Effector memory CD4-positive, alpha-beta T cell (primary cell): Measurements from ENCODE around the gene KLHL3.
"Not testable (repeated sequence)": the region's sequence is repeated elsewhere in the genome, so short reads cannot be mapped to it uniquely, and the experiment has no call there.

ENCODE experiments used
- DNase-seq, 3 donors: peaks; one replicate each; pipeline ENCODE4 v3.0.0-alpha.2; 2020
- H3K27ac ChIP-seq: 2 replicates; pipeline ENCODE4 v1.7.0; 2013; ENCODE audit warnings: mild to moderate bottlenecking, low read length, moderate library complexity; ENCODE audit not compliant: insufficient read depth, poor library complexity, severe bottlenecking
- H3K27me3 ChIP-seq: replicated peaks from 2 replicates; pipeline ENCODE4 v1.7.0; 2013; ENCODE audit warnings: mild to moderate bottlenecking, low read length; ENCODE audit not compliant: insufficient read depth, control insufficient read depth, poor library complexity, severe bottlenecking
- H3K36me3 ChIP-seq: 2 replicates; pipeline ENCODE4 v1.7.0; 2013; ENCODE audit warnings: mild to moderate bottlenecking, low read length, moderate library complexity; ENCODE audit not compliant: control insufficient read depth, insufficient read depth
- H3K4me1 ChIP-seq: 2 replicates; pipeline ENCODE4 v1.7.0; 2013; ENCODE audit warnings: low read length, mild to moderate bottlenecking; ENCODE audit not compliant: control insufficient read depth, insufficient read depth, poor library complexity, severe bottlenecking
- H3K4me3 ChIP-seq: 2 replicates; pipeline ENCODE4 v1.7.0; 2013; ENCODE audit warnings: low read length, low read depth, mild to moderate bottlenecking; ENCODE audit not compliant: insufficient read depth, poor library complexity, severe bottlenecking
- H3K9me3 ChIP-seq: 2 replicates; pipeline ENCODE4 v1.7.0; 2013; ENCODE audit warnings: mild to moderate bottlenecking, low read length, moderate library complexity; ENCODE audit not compliant: control insufficient read depth
- total RNA-seq, 3 donors: gene quantifications; one replicate each; lab custom pipeline; 2026; lab: John Stamatoyannopoulos, UW

Gene KLHL3
- total RNA-seq = 19.8 to 25.4 (median 23.9) reads per million in 3 donors

GRCh38 chr5:137735555-137736284 lies at the start of gene KLHL3:
Gene KLHL3 (minus strand): TSS chr5:137736089. CDS start chr5:137735646, 443 bp downstream.
- Histone ChIP-seq H3K36me3 (no peaks in the 10 kb centered on the region), H3K27me3 (no peaks in the 10 kb centered on the region), H3K4me1 (peaks cover 21% of the 10 kb centered on the region), H3K9me3 (no peaks in the 10 kb centered on the region), H3K27ac (peak within 1 kb of the TSS; percentile 39), H3K4me3 (peak within 1 kb of the TSS; percentile 65)
- DNase-seq = no peak

GRCh38 chr5:137782984-137783536 lies 47.2 kb upstream of the KLHL3 start:
- no peak for DNase-seq
- H3K4me1 ChIP-seq = no peaks in the 10 kb centered on the region
- no peaks in the 10 kb centered on the region for H3K9me3 ChIP-seq

GRCh38 chr5:137782055-137782454 lies 46.2 kb upstream of the KLHL3 start:
- no peaks in the 10 kb centered on the region for H3K36me3 ChIP-seq
- H3K27me3 ChIP-seq = no peaks in the 10 kb centered on the region
- no peak for DNase-seq
- H3K9me3 ChIP-seq = no peaks in the 10 kb centered on the region
- H3K27ac ChIP-seq = no peak overlapping the region
- no peak overlapping the region for H3K4me3 ChIP-seq
- H3K4me1 ChIP-seq = no peaks in the 10 kb centered on the region

More at GRCh38 chr5:137782984-137783536, 47.2 kb upstream of the KLHL3 start:
- Histone ChIP-seq H3K4me3 (no peak overlapping the region), H3K27ac (no peak overlapping the region), H3K27me3 (no peaks in the 10 kb centered on the region), H3K36me3 (no peaks in the 10 kb centered on the region)

- Histone ChIP-seq H3K9me3 (no peaks in the 10 kb centered on the region), H3K4me1 (no peaks in the 10 kb centered on the region), H3K27ac (no peak overlapping the region), H3K36me3 (no peaks in the 10 kb centered on the region), H3K4me3 (no peak overlapping the region), H3K27me3 (no peaks in the 10 kb centered on the region)
- no peak for DNase-seq
Observed at GRCh38 chr5:137778772-137779564, 43.1 kb upstream of the KLHL3 start.

GRCh38 chr5:137767937-137768336 lies 32.0 kb upstream of the KLHL3 start:
- H3K36me3 ChIP-seq, H3K27ac ChIP-seq, H3K4me3 ChIP-seq, H3K9me3 ChIP-seq, DNase-seq, H3K27me3 ChIP-seq, H3K4me1 ChIP-seq: not testable (repeated sequence)

GRCh38 chr5:137761566-137761965 lies 25.7 kb upstream of the KLHL3 start:
- DNase-seq = no peak
- H3K27ac ChIP-seq = no peak overlapping the region
- no peaks in the 10 kb centered on the region for H3K27me3 ChIP-seq
- no peak overlapping the region for H3K4me3 ChIP-seq
- no peaks in the 10 kb centered on the region for H3K4me1 ChIP-seq
- no peaks in the 10 kb centered on the region for H3K9me3 ChIP-seq
- H3K36me3 ChIP-seq = no peaks in the 10 kb centered on the region

- no peaks in the 10 kb centered on the region for H3K4me1 ChIP-seq
- H3K27me3 ChIP-seq = no peaks in the 10 kb centered on the region
- H3K36me3 ChIP-seq = no peaks in the 10 kb centered on the region
- no peaks in the 10 kb centered on the region for H3K9me3 ChIP-seq
- H3K27ac ChIP-seq = no peak overlapping the region
- no peak for DNase-seq
- no peak overlapping the region for H3K4me3 ChIP-seq
Observed at GRCh38 chr5:137760719-137761516, 25.0 kb upstream of the KLHL3 start.

- Histone ChIP-seq H3K4me3 (no peak overlapping the region), H3K27me3 (no peaks in the 10 kb centered on the region), H3K9me3 (no peaks in the 10 kb centered on the region), H3K4me1 (peaks cover under 1% of the 10 kb centered on the region), H3K27ac (no peak overlapping the region), H3K36me3 (no peaks in the 10 kb centered on the region)
- DNase-seq = no peak
Observed at GRCh38 chr5:137760294-137760693, 24.4 kb upstream of the KLHL3 start.

- H3K4me3 ChIP-seq = no peak overlapping the region
- no peaks in the 10 kb centered on the region for H3K36me3 ChIP-seq
- DNase-seq = no peak
- H3K27ac ChIP-seq = no peak overlapping the region
- no peaks in the 10 kb centered on the region for H3K9me3 ChIP-seq
- H3K27me3 ChIP-seq = no peaks in the 10 kb centered on the region
- H3K4me1 ChIP-seq = peaks cover 2% of the 10 kb centered on the region
Observed at GRCh38 chr5:137758715-137759306, 22.9 kb upstream of the KLHL3 start.
